ENCODE data around the gene PCED1B.
"Not testable (repeated sequence)": the region's sequence is repeated elsewhere in the genome, so short reads cannot be mapped to it uniquely, and the experiment has no call there.

Gene PCED1B

GRCh38 chr12:47178014-47178413, 98.6 kb downstream of the PCED1B start:
- no peak for DNase-seq

GRCh38 chr12:47182164-47182938, 102.9 kb downstream of the PCED1B start:
- not testable (repeated sequence) for DNase-seq

- no peak for DNase-seq
Measured at GRCh38 chr12:47184229-47184628, 104.8 kb downstream of the PCED1B start.

GRCh38 chr12:47184813-47185212, 105.4 kb downstream of the PCED1B start:
- no peak for DNase-seq

GRCh38 chr12:47186246-47186645, 106.8 kb downstream of the PCED1B start:
- DNase-seq: no peak

- no peak for DNase-seq
Measured at GRCh38 chr12:47188576-47189441, 109.4 kb downstream of the PCED1B start.

GRCh38 chr12:47189728-47190127, 110.3 kb downstream of the PCED1B start:
- no peak for DNase-seq

GRCh38 chr12:47190271-47190750, 110.9 kb downstream of the PCED1B start:
- DNase-seq: no peak

GRCh38 chr12:47190905-47191304, 111.5 kb downstream of the PCED1B start:
- no peak for DNase-seq

- DNase-seq: no peak
Measured at GRCh38 chr12:47192051-47192450, 112.6 kb downstream of the PCED1B start.

- DNase-seq: no peak
Measured at GRCh38 chr12:47193066-47193465, 113.6 kb downstream of the PCED1B start.

- no peak for DNase-seq
Measured at GRCh38 chr12:47194501-47194900, 115.1 kb downstream of the PCED1B start.

- no peak for DNase-seq
Measured at GRCh38 chr12:47200446-47200845, 121.0 kb downstream of the PCED1B start.

GRCh38 chr12:47201190-47201589, 121.8 kb downstream of the PCED1B start:
- not testable (repeated sequence) for DNase-seq

- no peak for DNase-seq
Measured at GRCh38 chr12:47202176-47202575, 122.8 kb downstream of the PCED1B start.

- DNase-seq: no peak
Measured at GRCh38 chr12:47205532-47206449, 126.4 kb downstream of the PCED1B start.

- no peak for DNase-seq
Measured at GRCh38 chr12:47206450-47207339, 127.3 kb downstream of the PCED1B start.

GRCh38 chr12:47207340-47207717, 127.9 kb downstream of the PCED1B start:
- DNase-seq: no peak

GRCh38 chr12:47207829-47208248, 128.4 kb downstream of the PCED1B start:
- no peak for DNase-seq

- no peak for DNase-seq
Measured at GRCh38 chr12:47209014-47209413, 129.6 kb downstream of the PCED1B start.

- DNase-seq: no peak
Measured at GRCh38 chr12:47210776-47211175, 131.4 kb downstream of the PCED1B start.

- no peak for DNase-seq
Measured at GRCh38 chr12:47212701-47213039, 133.2 kb downstream of the PCED1B start.
